Prostate gland (tissue), 2 donors: ENCODE data around the gene CHIT1.

Source experiments
- CTCF ChIP-seq, 4 experiments: fragments of 200-600 bp in 2 of 4; fragments of 450-650 bp in 2 of 4; sonication (generic) in 2 of 4; IDR thresholded peaks; 1 replicate in 3 of 4; 2 replicates in 1 of 4; pipeline ENCODE4 v1.5.1; 2016 to 2019; ENCODE audit warnings: antibody characterized with exemption in 4 of 4, mild to moderate bottlenecking in 2 of 4, moderate library complexity in 2 of 4
- POLR2AphosphoS5 ChIP-seq: sonication (generic); formaldehyde crosslinking; IDR thresholded peaks from one replicate; pipeline ENCODE4 v1.6.1; 2017; ENCODE audit warnings: antibody characterized with exemption

GRCh38 chr1:203227371-203228083, 1.9 kb downstream of the CHIT1 start:
- TF ChIP-seq CTCF (IDR thresholded peaks at IDR 0.05) (no peak), POLR2AphosphoS5 (no peak)
